BLaER1 treated with 17β-estradiol and CSF1 and Interleukin-3, amounts not matched to agents 10 nM and 100 nM (cell line): Measurements from ENCODE around the gene CPA4.

Experiments
- H3K27ac ChIP-seq, 11 experiments: shearing (Covaris generic); formaldehyde crosslinking; 2 replicates each; pipeline ENCODE4 v1.8.1; 2022
- H3K27me3 ChIP-seq, 11 experiments: shearing (Covaris generic); formaldehyde crosslinking; 2 replicates each; pipeline ENCODE4 v1.8.1; 2022
- H3K36me3 ChIP-seq, 11 experiments: shearing (Covaris generic); formaldehyde crosslinking; 2 replicates each; pipeline ENCODE4 v1.8.1; 2022
- H3K4me1 ChIP-seq, 10 experiments: shearing (Covaris generic); formaldehyde crosslinking; 2 replicates each; pipeline ENCODE4 v1.8.1; 2022
- H3K4me2 ChIP-seq, 11 experiments: shearing (Covaris generic); formaldehyde crosslinking; 2 replicates each; pipeline ENCODE4 v1.8.1; 2022
- H3K4me3 ChIP-seq, 10 experiments: shearing (Covaris generic); formaldehyde crosslinking; 2 replicates each; pipeline ENCODE4 v1.8.1; 2022
- H3K9ac ChIP-seq, 11 experiments: shearing (Covaris generic); formaldehyde crosslinking; 2 replicates each; pipeline ENCODE4 v1.8.1; 2022
- H3K9me3 ChIP-seq, 11 experiments: shearing (Covaris generic); formaldehyde crosslinking; replicated peaks in 1 of 11; 2 replicates each; pipeline ENCODE4 v1.8.1; 2022
- H4K20me1 ChIP-seq, 11 experiments: shearing (Covaris generic); formaldehyde crosslinking; 2 replicates each; pipeline ENCODE4 v1.8.1; 2022
- Cebpa-rat ChIP-seq, 11 experiments: shearing (Covaris generic); IDR thresholded peaks; 2 replicates each; pipeline ENCODE4 v1.8.1; 2022

CPA4 gene

DNA sequence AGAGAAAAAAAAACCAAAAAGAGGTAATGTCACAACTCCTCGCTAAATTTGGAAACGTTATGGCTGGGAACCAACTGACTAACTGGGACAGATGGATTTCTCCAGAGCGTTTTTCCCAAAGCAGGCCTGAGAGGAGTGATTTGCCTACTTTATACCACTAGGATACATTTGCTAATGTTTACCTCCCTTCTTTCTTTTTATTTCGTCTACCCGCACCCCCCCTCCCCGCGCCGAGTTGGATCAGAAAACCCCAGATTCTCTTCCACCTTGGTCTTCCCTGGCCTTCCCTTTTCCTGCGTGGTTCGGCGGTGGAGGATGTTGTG is 19.1 kb upstream of the CPA4 start:
- peaks cover 0 to 23% (median 10%) of the 10 kb centered on the region in 10 experiments; a peak in 15 of 20 replicates for H3K4me1 ChIP-seq
- H4K20me1 ChIP-seq, result no peaks in the 10 kb centered on the region
- H3K9me3 ChIP-seq, result no peaks in the 10 kb centered on the region
- peak overlapping the region in 2 of 11 experiments; percentile 0 to 4; a peak in 1 of 22 replicates for H3K4me2 ChIP-seq
- H3K27ac ChIP-seq, result no peak overlapping the region
- no peaks in the 10 kb centered on the region for H3K36me3 ChIP-seq
- peaks cover 0 to 10% (median 5%) of the 10 kb centered on the region in 11 experiments; a peak in 8 of 22 replicates for H3K27me3 ChIP-seq
- no peak overlapping the region for H3K4me3 ChIP-seq
- no peak overlapping the region for H3K9ac ChIP-seq
- no peak for TF ChIP-seq Cebpa-rat (IDR thresholded peaks at IDR 0.05)

DNA sequence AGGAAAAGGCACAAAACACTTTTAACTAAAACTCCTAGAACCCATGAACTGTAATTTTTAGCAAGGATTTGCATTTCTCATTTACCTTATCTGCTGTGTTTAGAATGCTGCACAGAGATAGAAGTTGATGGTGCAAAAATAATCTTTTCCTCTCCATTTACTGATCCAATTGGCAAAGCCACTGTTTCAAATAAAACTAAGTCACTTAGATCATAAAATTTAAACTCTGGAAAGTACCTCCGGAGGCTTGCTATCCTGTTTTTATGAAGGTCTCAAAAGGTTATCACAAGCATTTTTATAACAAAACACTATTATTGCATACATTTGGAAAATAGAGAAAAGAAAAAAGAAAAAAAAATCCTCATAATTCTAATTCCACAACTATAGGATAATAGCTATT is 18.7 kb upstream of the CPA4 start:
- Histone ChIP-seq H3K9me3 (no peaks in the 10 kb centered on the region), H3K9ac (no peak overlapping the region), H4K20me1 (no peaks in the 10 kb centered on the region), H3K4me1 (peaks cover 0 to 23% (median 10%) of the 10 kb centered on the region in 10 experiments; a peak in 15 of 20 replicates), H3K27ac (no peak overlapping the region), H3K36me3 (no peaks in the 10 kb centered on the region), H3K4me3 (no peak overlapping the region), H3K4me2 (no peak overlapping the region), H3K27me3 (peaks cover 0 to 10% (median 5%) of the 10 kb centered on the region in 11 experiments; a peak in 8 of 22 replicates)
- no peak for TF ChIP-seq Cebpa-rat (IDR thresholded peaks at IDR 0.05)

DNA sequence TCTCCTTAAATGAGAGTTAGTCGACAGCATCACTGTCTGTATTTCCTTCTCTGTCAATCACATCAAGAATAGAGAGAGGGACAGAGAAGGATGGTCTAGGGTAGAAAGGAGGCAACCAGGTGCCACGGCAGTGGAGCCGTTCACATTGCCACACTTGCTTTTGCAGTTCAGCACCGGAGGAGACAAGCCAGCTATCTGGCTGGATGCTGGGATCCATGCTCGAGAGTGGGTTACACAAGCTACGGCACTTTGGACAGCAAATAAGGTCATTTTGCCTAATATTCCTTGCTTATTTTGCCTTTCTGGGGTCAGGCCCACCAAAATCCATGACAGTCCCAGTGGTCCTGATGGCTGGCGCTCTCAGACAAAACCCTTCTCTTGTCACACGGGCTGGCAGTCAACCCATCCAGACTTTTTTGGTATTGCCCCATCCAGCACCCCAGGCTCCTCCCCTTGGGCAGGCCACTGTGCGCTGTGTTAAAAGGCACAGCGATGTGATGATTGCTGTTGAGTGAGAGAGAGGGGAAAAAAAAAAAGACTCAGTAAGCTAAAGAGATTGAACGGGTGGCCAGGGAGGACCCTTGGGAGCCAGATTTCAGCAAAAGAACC is 17.9 kb upstream of the CPA4 start:
- peak overlapping the region in 3 of 11 experiments; percentile 0 to 31 (median 8); a peak in 1 of 22 replicates for H3K4me2 ChIP-seq
- H3K27ac ChIP-seq, result no peak overlapping the region

DNA sequence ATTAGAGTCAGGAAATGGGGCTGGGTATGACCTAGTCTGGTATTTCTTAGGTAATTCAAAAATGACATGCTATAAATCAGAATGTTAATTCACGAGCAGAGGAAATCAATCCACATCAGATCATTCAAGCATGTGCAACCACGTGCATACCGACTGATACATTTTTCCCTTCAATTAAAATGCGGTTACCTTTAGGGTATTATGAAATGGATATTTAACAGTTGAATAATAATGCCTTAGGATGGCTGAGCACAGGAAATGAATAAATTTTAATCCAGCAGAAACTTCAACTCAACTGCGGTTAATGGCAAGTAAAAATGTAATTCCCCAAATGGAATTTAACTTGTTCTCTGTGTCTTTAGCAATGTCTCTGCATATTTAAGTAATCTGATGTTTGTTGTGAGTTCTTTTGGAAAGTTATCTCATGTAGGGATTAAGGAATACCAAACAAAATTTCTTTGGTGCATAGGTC is 17.1 kb upstream of the CPA4 start:
- no peak overlapping the region for H3K4me3 ChIP-seq
- no peak overlapping the region for H3K9ac ChIP-seq
- H3K9me3 ChIP-seq, result no peaks in the 10 kb centered on the region
- peaks cover 0 to 10% (median 5%) of the 10 kb centered on the region in 11 experiments; a peak in 8 of 22 replicates for H3K27me3 ChIP-seq
- H3K4me2 ChIP-seq, result peak overlapping the region in 2 of 11 experiments; percentile 8 to 31; a peak in 1 of 22 replicates
- H4K20me1 ChIP-seq, result no peaks in the 10 kb centered on the region
- no peak for TF ChIP-seq Cebpa-rat (IDR thresholded peaks at IDR 0.05)
- no peak overlapping the region for H3K27ac ChIP-seq
- H3K4me1 ChIP-seq, result peaks cover 0 to 23% (median 10%) of the 10 kb centered on the region in 10 experiments; a peak in 15 of 20 replicates
- H3K36me3 ChIP-seq, result no peaks in the 10 kb centered on the region

More for the DNA sequence above, 17.9 kb upstream of the CPA4 start:
- no peak overlapping the region for H3K4me3 ChIP-seq
- H4K20me1 ChIP-seq, result no peaks in the 10 kb centered on the region
- H3K36me3 ChIP-seq, result no peaks in the 10 kb centered on the region
- peaks cover 0 to 10% (median 5%) of the 10 kb centered on the region in 11 experiments; a peak in 8 of 22 replicates for H3K27me3 ChIP-seq
- H3K4me1 ChIP-seq, result peaks cover 0 to 23% (median 10%) of the 10 kb centered on the region in 10 experiments; a peak in 15 of 20 replicates
- H3K9me3 ChIP-seq, result no peaks in the 10 kb centered on the region
- no peak overlapping the region for H3K9ac ChIP-seq
- no peak for TF ChIP-seq Cebpa-rat (IDR thresholded peaks at IDR 0.05)

DNA sequence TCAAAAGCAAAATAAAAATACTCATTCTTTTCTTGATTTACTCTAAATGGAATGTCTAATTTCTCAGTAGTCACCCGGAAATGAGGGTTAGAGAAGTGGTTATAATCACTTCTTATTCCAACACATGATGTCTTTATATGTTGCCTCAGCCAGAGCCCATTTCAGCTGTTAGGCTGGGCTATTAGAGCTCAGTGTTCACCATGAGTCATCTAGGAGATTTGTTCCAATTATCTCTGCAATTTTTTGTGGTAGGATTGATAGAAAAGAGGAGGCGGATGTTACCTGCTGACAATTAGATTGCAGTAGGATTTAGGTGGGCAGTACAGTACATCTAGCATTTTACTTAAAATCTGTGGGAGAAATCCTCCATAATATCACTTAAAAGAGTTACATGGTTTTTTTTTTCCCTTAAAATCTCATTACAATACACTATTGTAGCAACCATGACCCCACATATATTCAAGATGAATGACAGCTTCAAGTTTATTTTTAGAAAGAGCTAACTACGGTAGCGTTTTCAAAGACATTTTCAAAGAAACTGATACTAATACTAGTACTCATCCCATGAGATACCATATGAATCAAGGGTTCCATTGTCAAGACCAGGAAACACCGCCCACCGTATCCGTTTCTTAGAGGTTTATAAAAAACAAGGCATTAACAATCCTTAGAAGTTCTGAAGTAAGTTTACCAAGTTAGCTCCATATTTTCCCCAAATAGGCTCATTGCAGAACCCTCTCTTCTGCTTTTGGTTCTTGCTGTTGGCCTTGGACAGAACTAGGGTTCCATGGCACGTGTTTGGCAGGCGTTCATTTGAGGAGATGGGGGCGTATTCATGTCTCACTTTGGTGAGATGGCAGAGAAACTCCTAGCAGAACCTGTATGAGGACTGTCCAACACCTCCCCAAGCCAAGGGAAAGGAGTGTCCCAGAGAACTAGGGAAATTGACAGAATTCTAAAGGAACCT is 15.9 kb upstream of the CPA4 start:
- H3K9me3 ChIP-seq, result no peaks in the 10 kb centered on the region
- H4K20me1 ChIP-seq, result no peaks in the 10 kb centered on the region
- H3K36me3 ChIP-seq, result no peaks in the 10 kb centered on the region
- H3K9ac ChIP-seq, result no peak overlapping the region
- TF ChIP-seq Cebpa-rat (IDR thresholded peaks at IDR 0.05), result no peak
- H3K4me1 ChIP-seq, result peaks cover 0 to 23% (median 10%) of the 10 kb centered on the region in 10 experiments; a peak in 15 of 20 replicates
- no peak overlapping the region for H3K4me2 ChIP-seq
- H3K27me3 ChIP-seq, result peaks cover 0 to 10% (median 5%) of the 10 kb centered on the region in 11 experiments; a peak in 8 of 22 replicates
- no peak overlapping the region for H3K4me3 ChIP-seq
- H3K27ac ChIP-seq, result no peak overlapping the region

DNA sequence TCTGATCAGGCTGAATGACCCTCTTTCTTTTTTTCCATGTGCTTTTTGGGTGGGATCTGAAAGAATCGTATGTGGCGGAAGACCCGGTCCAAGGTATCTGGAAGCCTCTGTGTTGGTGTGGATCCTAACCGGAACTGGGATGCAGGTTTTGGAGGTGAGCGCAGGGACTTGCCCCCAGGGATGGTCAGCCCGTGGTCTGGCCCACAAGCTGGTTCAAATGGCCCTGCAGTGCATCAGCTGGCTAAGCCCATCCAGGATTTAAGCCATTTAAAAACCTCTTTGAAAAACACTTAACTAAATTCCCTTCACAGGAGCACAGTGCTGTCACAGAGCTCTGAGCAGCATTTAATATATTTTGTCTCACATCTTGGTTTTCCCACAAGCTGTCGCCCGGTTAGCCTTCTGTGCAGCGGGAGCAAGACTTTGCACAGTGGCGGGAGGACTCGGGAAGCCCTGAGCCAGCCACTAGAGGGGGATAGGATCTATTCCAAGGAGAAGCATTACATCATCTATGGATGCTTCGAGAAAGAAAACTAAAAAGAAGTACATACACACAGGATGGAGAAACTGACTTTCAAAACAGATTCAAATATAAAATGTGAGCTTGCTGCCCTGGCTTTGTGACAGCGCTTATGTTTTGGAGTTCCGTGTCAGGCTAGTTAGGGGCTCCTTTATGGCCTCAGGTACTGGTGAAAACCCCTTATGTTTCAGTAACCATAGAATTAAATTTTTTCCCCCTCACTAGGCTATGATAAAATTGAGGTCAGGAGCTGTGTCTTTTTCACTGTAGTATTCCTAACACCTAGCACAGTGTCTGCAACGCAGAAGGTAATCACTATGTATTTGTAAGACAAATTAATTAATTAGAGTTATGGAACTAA is 15.0 kb upstream of the CPA4 start:
- no peak overlapping the region for H3K4me3 ChIP-seq
- TF ChIP-seq Cebpa-rat (IDR thresholded peaks at IDR 0.05), result no peak
- no peaks in the 10 kb centered on the region for H3K36me3 ChIP-seq
- peaks cover 0 to 2% (median 2%) of the 10 kb centered on the region in 11 experiments; a peak in 8 of 22 replicates for H3K27me3 ChIP-seq
- H3K27ac ChIP-seq, result no peak overlapping the region
- H3K9me3 ChIP-seq, result no peaks in the 10 kb centered on the region
- H3K4me1 ChIP-seq, result peaks cover 0 to 15% (median 4%) of the 10 kb centered on the region in 10 experiments; a peak in 15 of 20 replicates
- no peaks in the 10 kb centered on the region for H4K20me1 ChIP-seq
- no peak overlapping the region for H3K9ac ChIP-seq
- no peak overlapping the region for H3K4me2 ChIP-seq

DNA sequence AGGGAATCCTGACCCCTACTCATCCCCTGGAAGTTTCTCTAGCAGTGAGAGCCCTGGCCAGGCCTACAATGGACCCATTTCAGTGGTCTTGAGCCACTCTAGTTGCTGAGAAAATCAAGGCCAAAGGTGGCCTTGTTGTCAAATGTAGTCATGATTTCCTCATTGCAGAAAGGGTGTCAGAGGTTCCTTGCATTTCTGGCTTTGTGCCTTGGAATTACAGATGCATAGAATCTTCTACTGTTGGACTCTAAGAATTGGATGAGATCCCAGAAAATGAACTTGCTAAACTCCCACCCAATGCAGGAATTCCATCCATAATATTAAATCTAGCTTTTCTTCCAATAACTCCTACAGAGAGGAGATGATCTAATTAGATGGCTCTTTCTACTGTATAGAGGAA is 14.1 kb upstream of the CPA4 start:
- Histone ChIP-seq H3K27me3 (no peaks in the 10 kb centered on the region), H4K20me1 (no peaks in the 10 kb centered on the region), H3K4me1 (peaks cover 0 to 10% (median 0%) of the 10 kb centered on the region in 10 experiments; a peak in 4 of 20 replicates), H3K36me3 (no peaks in the 10 kb centered on the region), H3K9me3 (no peaks in the 10 kb centered on the region), H3K27ac (no peak overlapping the region), H3K9ac (no peak overlapping the region), H3K4me3 (no peak overlapping the region), H3K4me2 (no peak overlapping the region)
- no peak for TF ChIP-seq Cebpa-rat (IDR thresholded peaks at IDR 0.05)

DNA sequence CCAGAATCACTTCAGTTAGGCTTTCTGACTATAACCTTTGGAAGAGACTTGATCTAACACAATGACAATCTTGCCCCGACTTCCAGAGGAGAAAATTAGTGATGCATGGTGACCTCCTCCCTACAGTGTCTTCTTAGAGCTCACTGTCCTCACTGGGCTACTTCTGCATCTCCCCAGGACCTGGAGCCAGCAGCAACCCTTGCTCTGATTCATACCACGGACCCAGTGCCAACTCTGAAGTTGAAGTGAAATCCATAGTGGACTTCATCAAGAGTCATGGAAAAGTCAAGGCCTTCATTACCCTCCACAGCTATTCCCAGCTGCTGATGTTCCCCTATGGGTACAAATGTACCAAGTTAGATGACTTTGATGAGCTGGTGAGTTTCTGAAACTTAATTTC is 13.7 kb upstream of the CPA4 start:
- Histone ChIP-seq H3K9ac (no peak overlapping the region), H3K9me3 (no peaks in the 10 kb centered on the region), H3K27me3 (no peaks in the 10 kb centered on the region), H3K27ac (no peak overlapping the region), H3K36me3 (no peaks in the 10 kb centered on the region), H3K4me2 (no peak overlapping the region), H3K4me3 (no peak overlapping the region), H4K20me1 (no peaks in the 10 kb centered on the region), H3K4me1 (peaks cover 0 to 9% (median 0%) of the 10 kb centered on the region in 10 experiments; a peak in 4 of 20 replicates)
- no peak for TF ChIP-seq Cebpa-rat (IDR thresholded peaks at IDR 0.05)
